ENCODE data around the gene NIM1K.

- TF ChIP-seq AFF4 (CRISPR knock-in tag; IDR thresholded peaks at IDR 0.05; ENCODE audit: borderline replicate concordance) (no peak), CTCF (IDR thresholded peaks at IDR 0.05) (no peak), NR2C2 (CRISPR knock-in tag; IDR thresholded peaks at IDR 0.05) (no peak), ZNF423 (CRISPR knock-in tag; IDR thresholded peaks at IDR 0.05) (no peak), PREB (CRISPR knock-in tag; IDR thresholded peaks at IDR 0.05; ENCODE audit: borderline replicate concordance) (no peak), ETV6 (CRISPR knock-in tag; IDR thresholded peaks at IDR 0.05) (no peak), IRF2 (CRISPR knock-in tag; IDR thresholded peaks at IDR 0.05; ENCODE audit: borderline replicate concordance, low read depth) (no peak), MLX (CRISPR knock-in tag; IDR thresholded peaks at IDR 0.05) (no peak), E2F1 (CRISPR knock-in tag; IDR thresholded peaks at IDR 0.05) (no peak), NFE2L1 (CRISPR knock-in tag; IDR thresholded peaks at IDR 0.05) (no peak), TCF7 (CRISPR knock-in tag; IDR thresholded peaks at IDR 0.05; ENCODE audit: low read depth) (no peak), STAT6 (CRISPR knock-in tag; conservative IDR thresholded peaks at IDR 0.05; ENCODE audit: low read depth) (no peak)
These were observed 41.9 kb downstream of the NIM1K start for GRCh38 chr5:43233946-43234345.
